ENCODE data around the gene GZMH.
"Not testable (repeated sequence)": the region's sequence is repeated elsewhere in the genome, so short reads cannot be mapped to it uniquely, and the experiment has no call there.

GZMH gene, protein sequence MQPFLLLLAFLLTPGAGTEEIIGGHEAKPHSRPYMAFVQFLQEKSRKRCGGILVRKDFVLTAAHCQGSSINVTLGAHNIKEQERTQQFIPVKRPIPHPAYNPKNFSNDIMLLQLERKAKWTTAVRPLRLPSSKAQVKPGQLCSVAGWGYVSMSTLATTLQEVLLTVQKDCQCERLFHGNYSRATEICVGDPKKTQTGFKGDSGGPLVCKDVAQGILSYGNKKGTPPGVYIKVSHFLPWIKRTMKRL

DNA sequence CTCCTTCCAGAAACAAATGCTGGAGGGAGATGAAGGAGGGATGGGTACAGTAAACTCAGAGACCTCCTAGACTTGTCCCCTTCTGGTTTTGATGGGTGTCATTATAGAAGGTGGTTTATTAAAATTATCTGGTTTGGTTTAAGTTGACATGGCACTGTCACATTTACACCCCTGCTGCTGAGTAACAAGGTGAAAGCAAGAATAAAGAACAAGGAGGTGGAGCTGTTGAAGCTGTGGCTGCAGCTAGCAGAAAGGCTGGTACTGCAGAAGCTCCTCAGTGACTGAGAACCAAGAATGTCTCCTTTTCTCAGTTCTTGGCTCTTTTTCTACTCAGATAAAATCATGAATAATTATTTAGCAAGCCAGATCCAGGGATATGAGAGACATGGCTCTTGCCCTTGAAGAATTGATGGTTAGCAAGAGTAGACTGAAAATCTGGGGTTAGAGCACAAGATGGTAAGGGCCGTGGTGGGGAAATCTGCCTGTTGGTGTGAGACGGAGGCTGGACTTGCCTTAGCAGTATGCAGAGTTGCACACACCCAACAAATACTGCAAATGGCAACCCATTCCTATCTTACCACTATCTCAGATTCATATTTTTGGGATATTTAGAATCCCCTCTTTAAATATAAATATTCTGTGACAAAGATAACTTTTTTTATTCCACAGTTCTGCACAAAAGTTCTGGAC, at the start of gene GZMH:
TSS of gene GZMH (minus strand) at position 31 of the 690 bp plus-strand sequence. CDS start 72 bp downstream, outside the sequence.
- no peak for DNase-seq

DNA sequence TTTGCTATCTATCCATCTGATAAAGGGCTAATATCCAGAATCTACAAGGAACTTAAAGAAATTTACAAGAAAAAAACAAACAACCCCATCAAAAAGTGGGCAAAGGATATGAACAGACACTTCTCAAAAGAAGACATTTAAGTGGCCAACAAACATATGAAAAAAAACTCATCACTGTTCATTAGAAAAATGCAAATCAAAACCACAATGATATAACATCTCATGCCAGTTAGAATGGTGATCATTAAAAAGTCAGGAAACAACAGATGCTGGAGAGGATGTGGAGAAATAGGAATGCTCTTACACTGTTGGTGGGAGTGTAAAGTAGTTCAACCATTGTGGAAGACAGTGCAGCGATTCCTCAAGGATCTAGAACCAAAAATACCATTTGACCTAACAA, 38.9 kb upstream of the GZMH start:
- not testable (repeated sequence) for DNase-seq

DNA sequence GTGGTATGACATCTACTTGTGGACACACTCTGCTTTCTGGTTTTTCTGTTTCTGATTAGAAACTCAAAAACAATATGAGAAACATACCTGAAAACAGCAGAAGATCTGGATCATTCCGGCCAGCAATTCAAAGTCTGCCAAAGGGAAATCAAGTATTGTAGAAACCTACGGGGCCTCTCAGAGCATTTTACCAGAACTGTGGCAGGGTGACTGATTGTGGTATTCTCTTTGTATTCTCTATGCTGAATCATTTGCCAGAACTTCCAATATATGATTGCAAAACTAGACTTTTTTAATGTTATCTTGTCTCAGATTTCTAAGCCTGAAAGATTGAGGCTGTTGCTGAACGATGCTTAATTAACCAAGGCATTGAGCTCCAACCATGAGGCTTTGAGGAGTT, 30.4 kb upstream of the GZMH start:
- no peak for DNase-seq

DNA sequence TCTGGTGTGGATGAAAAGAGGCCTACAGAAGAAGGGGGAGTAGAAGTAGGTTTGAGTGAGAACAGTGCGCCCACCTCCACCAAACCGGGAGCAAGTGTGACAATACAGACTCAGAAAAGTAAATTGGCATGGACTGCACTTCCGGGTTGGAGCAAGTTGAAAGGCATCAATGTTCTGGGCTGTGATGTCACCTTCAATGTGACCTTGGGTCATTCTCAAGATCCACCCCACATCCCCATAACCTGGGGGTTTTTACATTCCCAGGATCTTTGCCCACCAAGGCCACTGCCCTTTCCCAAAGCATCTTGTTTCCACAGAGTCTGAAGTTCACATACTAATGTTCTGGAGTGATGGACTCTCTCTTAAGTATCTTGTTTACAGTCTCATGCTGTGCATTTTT, 29.8 kb upstream of the GZMH start:
- no peak for DNase-seq

DNA sequence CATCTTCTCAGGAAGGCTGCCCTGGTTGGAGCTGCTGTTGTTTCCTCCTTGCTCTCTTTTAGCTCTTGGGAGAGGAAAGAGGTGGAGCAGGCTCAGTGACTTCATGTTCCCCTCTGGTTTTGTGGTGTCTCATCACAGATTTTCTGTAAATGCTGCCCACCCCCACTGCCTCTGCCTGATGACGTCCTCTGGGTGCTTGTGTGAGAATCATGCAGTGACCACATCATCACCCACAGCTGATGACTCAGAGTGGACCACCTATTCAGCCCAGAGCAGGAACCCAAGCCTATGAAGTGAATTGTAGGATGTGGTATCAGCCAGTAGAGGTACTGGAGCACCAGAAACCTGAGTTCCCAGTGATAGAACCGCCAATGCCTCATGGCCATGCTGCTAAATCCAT, 24.7 kb upstream of the GZMH start, which contains the start of gene GZMB:
TSS of gene GZMB (minus strand) at position 33 of the 400 bp plus-strand sequence. CDS start at position 3, 30 bp downstream.
- no peak for DNase-seq

DNA sequence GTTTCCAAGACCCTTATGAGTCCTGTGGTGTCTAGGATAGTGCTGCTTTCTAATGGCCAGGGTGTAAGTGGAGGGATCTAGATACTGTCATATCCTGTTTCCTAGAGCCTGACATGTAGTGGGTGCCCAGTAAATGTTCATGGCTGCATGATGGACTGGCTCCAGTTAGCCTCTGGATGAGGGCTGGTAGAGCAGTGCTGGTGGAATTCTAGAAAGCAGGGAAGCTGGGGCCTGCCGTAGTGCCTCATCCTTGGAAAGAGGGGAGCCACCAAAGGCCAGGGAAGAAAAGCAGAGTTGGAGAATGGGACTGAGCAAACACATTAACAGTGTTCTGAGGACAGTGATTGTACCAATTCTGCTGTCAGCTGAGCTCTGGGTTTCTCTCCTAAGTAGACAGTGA, 23.9 kb upstream of the GZMH start:
- no peak for DNase-seq

DNA sequence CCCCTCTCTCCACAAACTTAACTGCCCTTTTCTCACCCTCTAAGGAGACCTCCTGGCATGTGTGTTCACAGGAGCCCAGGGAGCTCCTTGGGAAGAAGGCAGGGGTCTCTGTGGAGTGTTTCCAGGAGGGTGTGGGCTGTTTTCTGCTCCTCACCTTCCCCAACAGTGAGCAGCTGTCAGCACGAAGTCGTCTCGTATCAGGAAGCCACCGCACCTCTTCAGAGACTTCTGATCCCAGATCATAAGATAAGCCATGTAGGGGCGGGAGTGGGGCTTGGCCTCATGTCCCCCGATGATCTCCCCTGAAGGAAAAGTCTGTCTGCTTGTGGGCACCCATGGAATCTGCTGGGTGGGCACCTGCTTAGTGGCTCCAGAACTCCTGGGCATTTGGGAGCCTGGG, 23.3 kb upstream of the GZMH start:
- DNase-seq, result no peak

DNA sequence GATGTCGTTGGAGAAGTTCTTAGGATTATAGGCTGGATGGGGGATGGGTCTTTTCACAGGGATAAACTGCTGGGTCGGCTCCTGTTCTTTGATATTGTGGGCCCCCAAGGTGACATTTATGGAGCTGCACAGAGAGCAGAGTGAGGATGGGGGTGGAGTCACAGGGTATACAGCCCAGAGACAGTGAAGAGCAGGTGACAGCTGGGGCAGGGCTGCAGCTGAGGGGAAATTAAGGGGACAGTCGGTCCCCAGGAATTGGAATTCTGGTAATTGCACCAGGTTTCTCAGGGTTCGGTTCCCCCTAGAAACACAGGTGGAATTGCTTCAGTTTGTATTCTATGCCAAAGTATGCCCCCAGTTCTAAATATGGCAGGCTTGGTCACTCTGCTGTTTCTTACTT, 22.9 kb upstream of the GZMH start:
- no peak for DNase-seq

DNA sequence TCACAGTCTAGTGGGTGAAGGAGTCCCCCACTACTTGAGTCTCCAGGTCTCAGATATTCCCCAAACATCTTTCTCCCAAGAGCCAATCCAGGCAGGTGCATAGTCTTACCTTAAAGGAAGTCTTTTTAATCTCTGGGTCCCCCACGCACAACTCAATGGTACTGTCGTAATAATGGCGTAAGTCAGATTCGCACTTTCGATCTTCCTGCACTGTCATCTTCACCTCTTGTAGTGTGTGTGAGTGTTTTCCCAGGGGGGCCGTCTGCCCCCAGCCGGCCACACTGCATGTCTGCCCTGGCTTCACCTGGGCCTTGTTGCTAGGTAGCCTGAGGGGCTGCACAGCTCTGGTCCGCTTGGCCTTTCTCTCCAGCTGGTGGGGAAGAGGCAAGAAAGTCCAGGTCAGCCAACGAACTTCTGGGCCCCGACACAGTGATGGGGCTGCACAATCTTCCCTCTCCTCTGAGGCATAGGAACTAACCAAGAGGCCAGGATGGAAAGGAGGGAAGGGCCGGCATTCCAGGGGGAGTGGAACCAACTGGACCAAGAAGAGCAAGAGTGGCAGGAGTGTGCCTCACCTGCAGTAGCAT, 22.4 kb upstream of the GZMH start:
- DNase-seq, result no peak

DNA sequence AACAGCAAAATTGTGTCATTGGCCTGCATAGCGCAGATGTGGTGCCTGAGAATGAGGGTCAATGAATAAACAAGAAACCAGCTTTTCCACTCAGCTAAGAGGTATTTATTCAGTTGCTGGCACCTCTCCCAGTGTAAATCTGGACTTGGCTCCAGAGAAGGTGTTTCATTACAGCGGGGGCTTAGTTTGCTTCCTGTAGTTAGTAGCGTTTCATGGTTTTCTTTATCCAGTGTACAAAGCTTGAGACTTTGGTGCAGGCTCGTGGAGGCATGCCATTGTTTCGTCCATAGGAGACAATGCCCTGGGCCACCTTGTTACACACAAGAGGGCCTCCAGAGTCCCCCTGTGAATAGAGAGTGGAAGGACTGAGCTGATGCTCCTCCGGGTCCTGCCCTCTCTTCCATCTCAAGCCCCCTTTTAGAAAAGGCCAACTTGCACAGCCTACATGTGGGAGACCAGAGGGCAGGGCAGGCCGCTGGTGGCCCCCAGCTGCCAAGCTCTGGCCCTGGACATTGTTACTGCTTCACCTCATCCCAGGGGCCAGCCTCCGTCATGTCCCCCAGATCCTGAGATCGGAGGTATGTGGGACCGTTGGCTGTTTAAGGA, 21.5 kb upstream of the GZMH start:
- no peak for DNase-seq

DNA sequence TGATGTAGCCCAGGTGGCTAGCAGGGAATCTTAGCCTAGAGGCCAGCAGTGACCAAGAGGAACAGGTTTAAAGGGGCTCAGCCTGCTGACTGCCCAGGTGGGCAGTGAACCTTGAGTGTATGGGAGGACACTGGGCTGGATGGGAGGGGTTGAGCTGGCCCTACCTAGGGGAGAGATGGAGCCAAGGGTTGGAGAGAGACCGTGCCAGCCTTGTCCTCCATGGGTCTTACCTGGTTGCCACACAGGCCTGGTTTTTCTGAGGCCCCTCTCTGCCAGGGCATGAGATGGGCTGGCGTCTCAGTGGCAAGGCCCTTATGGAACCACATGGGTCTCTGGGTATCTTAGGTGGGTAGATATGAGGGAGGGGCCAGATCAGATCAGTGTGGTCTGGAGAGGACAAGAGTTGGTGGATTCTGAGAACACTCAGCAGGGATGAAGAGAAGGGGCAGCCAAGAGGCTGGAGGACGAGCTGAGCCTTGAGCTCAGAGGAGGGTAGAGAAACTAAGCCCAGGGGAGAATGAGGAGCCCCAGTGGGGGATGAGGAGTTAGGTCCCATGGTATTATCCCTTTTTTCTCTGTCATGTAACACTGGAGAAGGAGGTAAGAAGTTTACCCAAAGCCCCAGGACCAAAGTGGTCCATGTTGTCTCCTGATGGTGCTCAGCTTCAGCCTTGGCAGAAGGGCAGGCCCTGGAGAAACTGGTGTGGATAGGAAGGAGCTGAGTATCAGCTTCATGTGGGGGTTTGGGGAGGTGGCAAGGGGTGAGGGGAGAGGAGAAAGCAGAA, 20.8 kb upstream of the GZMH start:
- DNase-seq, result no peak

DNA sequence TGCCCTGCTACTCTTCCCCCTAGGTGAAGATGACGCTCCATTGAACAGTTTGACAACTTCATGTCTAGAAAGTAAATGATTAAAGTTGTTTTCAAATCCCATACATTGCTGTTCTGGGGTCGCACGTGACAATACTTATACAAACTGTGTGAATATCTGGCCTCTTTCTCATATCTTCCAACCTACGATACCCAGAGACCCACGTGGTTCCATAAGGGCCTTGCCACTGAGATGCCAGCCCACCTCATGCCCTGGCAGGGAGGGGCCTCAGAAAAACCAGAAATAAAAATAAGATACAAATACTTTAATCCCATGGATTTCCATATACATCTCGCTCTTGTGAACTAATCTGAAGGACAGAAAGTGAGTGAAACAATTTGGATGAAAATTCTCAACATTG, 20.0 kb upstream of the GZMH start:
- no peak for DNase-seq

DNA sequence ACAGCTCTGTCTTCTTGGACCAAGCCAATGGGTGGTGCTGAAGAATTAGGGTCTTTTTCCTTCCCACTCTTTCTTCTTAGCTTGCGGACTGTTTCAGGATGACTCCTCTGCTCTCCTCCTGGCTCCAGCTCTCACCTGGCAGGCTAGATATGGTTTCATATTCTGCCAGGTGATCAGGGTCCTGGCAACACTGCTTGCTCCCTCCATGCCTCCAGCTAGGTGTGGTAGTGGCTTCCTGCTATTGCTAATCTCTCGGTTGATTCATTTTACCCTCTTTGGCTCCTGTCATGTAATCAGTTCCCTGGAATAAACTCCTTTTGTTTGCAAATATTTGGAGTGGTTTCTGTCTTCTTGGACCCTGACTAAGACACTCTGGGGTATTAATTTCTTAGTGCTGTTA, 4.3 kb upstream of the GZMH start:
- DNase-seq, result no peak

DNA sequence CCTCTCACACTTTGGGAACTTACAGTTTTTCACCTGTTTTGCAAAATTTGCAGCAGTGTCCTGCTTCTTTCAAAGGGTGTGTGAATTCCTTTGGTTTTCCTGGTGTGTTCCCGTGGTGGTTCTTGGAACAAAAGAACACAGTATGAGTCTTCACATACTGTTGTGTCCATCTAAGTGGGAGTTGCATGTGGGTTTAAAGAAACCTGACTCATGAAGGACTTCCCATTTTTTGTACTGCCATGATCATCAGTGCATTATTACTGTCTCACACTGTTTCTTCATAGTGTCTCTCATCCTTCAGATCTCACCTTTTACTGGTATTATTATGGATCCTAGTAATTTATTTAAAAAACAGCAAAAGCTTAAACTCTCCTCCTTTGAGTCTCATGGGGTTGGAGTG, 3.8 kb upstream of the GZMH start:
- no peak for DNase-seq

DNA sequence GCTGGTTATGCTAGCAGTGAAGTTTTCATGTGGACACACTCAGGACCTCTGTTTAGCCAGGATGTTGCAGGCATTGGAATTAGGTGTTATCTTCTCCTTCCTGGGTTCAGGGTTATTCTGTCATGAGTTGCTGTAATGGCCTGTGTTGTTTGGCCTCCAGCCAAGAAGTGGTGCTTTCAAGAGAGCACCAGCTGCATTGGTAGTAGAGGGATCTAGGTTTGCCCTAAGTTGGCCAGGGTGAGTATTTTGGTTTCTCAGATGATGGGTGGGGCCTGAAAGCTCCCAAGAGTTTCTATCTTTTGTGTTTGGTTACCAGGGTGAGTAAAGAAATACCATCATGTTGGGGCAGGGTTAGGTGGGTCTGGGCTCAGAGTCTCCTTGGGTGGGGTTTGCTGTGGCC, 2.7 kb upstream of the GZMH start:
- DNase-seq, result no peak

DNA sequence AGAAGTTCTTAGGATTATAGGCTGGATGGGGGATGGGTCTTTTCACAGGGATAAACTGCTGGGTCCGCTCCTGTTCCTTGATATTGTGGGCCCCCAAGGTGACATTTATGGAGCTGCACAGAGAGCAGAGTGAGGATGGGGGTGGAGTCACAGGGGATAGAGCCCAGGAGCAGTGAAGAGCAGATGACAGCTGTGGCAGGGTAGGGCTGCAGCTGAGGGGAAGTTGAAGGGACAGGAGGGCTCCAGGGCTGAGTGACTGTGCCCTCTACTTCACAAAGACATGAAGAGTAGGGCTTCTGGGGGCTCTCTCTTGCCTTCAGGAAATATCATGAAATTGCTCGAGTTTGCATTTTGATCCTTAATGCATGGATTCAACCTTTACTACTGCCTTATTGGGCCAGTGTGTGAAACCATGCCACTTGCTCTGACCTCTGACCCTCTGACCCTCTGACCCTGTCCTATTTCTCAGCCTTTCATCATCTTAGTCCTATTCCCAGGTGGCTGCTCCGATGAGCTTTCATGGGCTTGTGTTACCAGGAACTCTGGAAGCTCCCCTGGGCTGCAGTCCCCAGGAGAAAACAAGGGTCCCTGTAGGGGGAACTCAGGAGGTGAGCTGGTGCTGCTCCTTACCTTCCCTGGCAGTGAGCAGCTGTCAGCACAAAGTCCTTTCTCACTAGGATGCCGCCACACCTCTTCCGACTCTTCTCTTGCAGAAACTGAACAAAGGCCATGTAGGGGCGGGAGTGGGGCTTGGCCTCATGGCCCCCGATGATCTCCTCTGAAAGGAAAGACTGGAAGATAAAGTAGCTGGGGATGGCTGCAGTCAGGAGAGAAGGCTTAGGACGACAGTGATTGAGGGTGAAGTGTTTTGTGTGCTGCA, 1.6 kb downstream of the GZMH start:
- no peak for DNase-seq

DNA sequence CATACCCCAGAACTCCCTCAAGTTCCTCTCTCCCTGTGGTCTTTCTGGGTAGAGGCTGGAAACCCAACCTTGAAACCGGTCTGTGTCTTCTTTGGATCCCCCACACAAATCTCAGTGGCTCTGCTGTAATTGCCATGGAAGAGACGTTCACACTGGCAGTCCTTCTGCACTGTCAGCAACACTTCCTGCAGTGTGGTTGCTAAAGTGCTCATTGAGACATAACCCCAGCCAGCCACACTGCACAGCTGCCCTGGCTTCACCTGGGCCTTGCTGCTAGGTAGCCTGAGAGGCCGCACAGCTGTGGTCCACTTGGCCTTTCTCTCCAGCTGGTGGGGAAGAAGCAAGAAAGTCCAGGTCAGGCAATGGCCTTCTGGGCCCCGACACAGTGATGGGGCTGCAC, 2.4 kb downstream of the GZMH start:
- no peak for DNase-seq

DNA sequence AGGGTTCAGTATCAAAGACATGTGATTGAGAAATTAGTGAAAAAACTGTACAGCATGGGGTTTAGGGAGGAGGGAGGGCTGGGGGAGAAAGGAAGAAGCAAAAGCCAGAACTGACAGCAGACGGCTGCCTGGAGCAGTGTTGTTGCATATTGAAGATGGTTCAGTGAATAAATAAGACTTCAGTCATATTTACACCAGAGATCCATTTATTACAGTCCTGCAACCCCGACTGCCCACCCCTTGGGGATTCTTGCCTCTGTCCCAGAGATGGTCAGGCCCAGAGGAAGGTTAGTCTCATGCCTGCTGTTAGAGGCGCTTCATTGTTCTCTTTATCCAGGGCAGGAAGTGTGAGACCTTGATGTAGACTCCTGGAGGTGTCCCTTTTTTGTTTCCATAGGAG, 3.2 kb downstream of the GZMH start:
- DNase-seq, result no peak

DNA sequence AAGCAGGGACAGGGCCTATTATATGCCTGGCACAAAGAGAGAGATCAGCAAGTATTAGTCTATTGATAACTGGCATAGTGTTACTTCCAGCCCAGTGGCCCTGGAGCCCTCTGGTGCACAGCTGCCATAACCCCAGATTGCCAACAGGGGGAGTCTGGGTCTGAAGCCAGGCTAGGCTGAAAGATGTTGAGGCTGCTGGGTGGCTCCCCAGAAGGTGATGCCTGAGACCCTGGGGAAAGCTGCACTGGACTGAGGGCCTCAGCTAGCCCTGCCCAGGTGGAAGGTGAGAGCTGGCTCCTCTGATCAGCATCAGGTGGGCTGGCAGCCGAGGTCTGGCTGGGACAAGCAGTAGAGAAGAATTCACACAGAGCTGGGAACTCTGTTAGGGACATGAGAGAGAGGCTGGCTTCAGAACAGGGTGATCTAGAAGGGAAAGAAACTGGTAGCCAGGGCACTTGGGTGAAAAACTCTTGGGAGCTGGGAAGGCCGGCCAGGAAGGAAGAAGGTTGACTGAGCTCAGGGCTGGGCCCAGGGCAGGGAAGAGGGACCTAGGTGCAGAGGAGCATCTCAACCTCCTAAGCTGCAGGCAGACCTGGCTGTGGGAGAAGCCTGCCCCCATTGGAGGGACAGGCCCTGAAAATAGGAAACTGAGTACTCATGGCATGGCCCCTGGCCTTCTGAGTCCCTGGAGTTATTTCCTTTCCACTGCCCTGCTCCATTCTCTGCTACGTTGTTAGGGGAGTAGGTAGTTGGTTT, 3.9 kb downstream of the GZMH start:
- DNase-seq, result no peak

DNA sequence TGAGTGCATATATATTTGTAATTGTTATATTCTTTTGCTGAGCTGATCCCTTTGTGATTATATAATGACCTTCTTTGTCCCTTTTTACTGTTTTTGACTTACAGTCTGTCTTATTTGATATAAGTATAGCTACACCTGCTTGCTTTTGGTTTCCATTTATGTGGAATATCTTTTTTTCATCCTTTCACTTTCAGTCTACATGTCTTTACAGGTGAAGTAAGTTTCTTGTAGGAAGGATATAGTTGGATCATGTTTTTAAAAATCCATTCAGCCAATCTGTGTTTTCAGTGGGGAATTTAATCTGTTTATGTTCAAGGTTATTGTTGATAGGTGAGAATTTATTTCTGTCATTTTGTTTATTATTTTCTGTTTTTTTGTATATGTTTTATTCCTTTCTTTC, 12.1 kb downstream of the GZMH start:
- DNase-seq, result no peak

DNA sequence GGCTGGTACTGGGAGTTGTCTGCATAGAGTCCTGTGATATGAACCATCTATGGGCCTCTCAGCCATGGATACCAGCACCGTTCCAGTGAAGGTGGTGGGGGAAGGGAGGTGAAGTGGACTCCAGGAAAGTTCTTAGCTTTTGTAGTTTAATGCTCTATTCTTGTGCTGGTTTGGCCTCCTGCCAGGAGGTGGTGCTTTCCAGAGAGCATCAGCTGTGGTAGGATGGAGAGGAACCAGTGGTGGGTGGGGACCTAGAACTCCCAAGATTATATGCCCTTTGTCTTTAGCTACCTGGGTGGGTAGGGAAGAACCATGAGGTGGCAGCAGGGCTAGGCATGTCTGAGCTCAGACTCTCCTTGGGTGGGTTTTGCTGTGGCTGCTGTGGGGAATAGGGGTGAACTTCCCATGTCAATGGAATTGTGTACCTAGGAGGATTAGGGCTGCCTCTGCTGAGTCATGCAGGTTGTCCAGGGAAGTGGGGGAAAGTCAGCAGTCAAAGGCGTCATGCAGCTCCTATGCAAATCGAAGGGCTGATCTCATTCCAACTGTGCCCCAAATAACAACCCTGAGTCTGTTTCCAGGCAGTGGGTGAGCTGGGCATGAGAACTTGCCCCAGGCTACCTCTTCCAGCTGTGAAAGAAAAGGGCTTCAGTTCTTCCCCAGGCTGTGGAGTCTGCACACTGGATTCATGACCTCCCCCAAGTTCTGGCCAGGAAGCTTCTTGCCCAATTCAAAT, 14.2 kb downstream of the GZMH start:
- no peak for DNase-seq

All from T1000 (cell line).